SIG-M5 treated with dmso at 0.1 percent for 504 hours (cell line): Measurements from ENCODE around the gene ZNF281.
A peak's percentile ranks its signal among the peaks of the same experiment; 100 is the strongest.

Experiments used
- DNase-seq: peaks from one replicate; lab custom pipeline; 2025; ENCODE audit not compliant: unreplicated experiment; lab: John Stamatoyannopoulos, UW

Gene ZNF281

DNA sequence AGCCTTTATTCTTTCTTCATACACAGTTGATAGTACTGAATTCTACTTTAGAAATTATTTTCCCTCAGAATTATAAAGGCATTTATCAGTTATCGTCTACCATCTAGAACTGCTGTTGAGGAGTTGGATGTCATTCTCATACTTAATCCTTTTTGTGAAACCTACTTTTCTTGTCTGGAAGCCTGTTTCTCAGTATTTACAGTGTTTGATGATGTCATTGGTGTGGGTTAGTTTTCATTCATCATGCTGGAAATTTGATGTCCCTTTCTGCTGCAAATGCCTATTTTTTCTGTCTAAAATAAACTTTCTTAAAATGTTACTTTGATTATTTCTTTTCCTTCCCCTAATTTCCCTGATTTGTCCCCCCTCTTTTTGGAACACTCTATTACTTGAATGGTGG is 22.8 kb upstream of the ZNF281 start:
- peak; percentile 27 for DNase-seq

DNA sequence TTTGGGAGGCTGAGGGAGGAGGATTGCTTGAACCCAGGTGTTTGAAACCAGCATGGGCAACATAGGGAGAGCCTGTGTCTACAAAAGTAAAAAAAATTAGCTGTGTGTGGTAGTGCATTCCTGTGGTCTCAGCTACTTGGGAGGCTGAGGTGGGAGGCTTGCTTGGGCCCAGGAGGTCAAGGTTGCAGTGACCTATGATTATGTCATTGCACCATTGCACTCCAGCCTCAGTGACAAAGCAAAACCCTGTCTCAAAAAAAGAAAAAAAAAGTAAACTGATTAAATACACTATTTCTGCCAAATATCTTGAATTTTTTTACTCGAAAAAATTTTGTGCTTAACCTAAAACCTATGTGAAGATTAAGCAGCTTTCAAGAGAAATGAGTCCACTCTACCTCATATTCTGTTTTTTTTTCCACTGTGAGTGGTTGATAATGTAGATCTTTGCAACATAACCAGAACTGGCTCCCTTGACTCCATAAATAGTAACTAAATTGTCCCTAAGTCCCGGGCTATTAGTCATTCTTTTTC is 19.4 kb upstream of the ZNF281 start:
- DNase-seq, result no peak

DNA sequence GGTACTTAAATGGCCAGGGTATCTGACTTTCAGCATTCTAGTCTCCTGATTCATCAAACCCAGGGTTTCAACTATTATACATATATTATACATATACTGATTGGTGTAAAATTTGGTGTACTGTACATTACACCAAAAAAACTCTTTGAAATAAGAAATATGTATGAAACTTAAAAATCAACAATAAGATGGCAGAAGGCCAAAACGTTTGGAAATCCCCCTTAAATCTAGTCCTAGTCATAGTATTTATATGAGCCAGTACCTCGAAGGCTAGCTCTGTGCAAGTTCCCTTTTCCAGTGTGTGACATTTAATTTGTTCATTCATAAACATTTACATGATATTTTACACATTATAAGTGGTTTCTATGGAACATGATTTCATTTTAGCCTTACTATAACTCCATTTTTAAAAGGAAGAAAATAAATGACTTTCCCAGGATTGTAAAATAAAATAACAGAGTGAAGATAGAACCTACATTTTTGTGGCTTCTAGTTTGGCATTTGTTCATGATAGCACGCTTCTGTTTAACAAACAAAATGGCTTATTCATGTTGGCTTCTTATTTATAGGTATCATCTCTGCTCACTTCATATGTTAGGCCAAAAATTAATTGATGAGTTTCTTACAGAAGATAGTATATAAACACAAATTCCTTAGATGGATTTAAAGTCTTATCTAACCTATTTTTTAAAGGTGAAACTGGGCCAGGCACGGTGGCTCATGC is 18.8 kb upstream of the ZNF281 start:
- peak; percentile 35 for DNase-seq

DNA sequence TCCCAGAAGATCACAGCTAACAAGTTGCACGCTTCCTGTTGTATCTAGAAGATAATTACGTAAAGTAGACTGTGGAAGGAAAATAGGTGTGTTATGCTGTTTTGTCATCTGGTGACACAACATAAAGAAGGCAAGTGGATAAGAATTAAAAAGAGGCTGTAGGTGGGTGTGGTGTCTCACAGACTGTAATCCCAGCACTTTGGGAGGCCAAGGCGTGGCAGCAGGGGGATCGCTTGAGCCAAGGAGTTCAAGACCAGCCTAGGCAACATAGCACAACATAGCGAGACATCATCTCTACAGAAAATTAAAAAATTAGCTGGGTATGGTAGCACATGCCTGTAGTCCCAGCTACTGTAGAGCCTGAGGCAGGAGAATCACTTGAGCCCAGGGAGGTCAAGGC is 17.9 kb upstream of the ZNF281 start:
- no peak for DNase-seq

DNA sequence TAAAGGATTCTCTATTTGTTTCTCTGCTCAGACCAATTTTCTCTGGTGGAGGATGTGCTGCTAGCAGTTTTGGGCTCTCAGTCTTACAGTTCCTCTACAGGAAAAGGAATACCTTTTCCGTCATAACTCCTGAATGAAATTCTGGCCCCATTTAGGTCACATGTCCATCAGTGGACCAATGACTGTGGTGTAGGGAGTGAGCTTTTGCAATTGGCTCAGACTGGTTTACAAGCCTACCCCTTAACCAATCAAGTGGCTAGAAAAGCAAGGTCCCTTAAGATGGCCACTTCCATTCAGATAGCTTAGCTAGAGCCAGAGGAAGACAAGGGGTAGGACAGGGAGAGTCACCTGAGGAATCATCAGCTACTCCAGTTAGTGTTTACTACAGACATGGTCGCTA is 16.4 kb upstream of the ZNF281 start:
- no peak for DNase-seq

DNA sequence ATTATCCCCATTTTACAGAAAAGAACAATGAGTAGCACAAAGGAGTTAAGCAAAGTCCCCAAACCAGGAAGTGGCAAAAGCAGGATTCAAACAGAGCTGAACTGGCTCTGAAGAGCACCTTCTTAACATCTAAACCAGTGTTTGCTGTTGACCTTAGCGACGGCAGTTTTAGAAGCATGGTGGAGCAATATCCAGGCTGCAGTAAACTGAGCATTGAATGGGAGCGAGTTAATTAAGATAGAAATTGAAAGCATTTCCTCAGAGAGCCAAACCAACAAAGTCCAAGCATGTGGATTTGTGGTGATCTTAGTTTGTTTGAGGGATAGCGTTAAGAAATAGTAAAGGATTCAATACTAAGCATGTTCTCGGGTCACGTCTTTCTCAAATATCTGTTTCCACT is 13.4 kb upstream of the ZNF281 start:
- DNase-seq, result no peak

DNA sequence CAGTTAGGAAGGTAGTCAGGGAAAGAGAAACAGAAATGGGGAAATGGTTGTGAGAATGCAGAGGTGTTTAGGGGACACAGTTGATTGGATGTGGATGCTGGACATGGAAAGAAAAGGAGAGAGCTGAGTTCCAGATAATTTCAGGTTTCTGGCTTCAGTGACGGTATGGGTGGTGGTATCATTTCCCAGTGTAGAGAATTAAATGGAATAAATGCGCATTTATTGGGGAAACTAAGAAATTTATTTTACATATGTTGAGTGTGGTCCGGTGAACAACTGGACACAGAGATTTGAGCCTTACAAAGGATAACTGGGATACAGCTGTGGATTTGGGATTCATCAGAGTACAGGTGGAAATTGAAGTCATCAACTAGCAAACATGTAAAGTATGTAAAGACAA is 12.4 kb upstream of the ZNF281 start:
- no peak for DNase-seq

DNA sequence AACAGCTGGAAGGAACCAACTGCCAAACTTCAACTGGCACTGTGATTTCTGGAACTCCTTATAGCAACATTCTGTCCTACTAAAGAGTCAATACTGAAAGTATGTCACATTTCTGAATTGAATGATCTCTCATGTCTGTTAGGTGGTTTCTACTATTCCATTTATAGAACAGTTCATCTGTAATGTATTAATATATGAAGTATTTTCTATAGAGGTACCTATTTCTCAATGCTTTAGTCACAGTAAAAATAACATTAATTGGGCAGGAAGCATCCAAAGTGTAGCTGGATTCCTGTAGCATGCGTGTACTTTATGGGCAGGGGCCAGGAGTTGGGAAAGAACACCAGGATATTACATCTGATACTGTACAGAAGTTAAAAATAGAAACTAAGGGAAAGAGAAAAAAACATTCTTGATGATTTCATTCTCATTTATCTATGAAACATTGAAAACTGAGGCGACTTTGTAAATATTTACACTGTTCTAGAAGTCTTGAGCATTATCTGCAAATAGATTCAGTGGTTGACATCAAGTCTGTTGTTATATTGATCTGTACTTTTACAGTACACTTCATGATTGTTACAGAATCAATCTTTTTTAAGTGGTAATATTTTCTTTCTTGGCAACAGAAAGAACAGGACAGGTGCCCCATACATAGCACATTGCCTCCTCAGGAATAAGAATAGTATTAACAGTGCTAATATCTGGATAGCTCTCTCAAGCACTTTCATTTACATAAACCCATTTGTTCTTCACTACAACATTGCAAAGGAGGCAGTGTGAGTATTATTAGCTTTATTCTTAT is 6.2 kb upstream of the ZNF281 start:
- no peak for DNase-seq

DNA sequence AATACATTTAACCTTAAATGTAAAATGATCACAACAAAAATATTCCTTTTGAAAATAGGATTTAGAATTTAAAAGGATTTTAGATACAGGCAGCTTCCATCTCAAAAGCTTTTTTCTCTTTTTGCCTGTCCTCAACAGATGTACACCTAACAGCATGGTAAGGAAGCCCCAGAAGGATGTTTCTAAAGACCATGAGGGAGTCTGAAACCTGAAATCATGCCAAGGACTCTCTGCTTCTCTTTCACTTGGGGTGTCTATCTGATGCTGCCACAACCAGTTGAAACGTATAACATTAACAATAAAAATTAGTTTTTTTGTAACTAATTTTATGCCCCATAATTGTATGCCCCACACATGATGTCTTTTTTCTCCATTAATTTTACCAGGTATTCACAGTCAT is 5.4 kb upstream of the ZNF281 start:
- DNase-seq, result no peak

DNA sequence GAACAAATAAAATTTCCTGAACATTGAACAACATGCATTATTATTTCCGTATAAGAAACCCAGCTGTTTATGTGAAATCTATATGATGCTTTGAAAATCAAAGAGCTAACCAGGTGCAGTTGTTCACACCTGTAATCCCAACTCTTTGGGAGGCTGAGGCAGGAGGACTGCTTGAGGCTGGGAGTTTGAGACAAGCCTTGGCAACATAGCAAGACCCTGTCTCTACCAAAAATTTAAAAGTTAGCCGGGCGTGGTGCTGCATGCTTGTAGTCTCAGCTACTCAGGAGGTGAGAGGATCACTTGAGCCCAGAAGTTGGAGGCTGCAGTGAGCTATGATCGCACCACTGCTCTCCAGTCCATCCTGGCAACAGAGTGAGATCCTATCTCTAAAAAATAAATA is 4.8 kb upstream of the ZNF281 start:
- no peak for DNase-seq

DNA sequence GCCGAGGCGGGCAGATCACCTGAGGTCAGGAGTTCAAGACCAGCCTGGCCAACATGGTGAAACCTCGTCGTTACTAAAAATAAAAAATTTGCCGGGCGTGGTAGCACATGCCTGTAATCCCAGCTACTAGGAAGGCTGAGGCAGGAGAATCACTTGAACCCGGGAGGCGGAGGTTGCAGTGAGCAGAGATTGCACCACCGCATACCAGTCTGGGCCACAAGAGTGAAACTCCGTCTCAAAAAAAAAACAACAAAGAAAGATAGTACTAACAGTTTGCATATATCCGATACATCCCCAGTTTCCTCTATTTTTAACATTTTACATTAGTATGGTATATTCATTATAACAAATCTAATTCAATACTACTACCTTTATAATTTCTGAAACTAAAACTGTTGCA is 3.9 kb upstream of the ZNF281 start:
- DNase-seq, result peak; percentile 25

DNA sequence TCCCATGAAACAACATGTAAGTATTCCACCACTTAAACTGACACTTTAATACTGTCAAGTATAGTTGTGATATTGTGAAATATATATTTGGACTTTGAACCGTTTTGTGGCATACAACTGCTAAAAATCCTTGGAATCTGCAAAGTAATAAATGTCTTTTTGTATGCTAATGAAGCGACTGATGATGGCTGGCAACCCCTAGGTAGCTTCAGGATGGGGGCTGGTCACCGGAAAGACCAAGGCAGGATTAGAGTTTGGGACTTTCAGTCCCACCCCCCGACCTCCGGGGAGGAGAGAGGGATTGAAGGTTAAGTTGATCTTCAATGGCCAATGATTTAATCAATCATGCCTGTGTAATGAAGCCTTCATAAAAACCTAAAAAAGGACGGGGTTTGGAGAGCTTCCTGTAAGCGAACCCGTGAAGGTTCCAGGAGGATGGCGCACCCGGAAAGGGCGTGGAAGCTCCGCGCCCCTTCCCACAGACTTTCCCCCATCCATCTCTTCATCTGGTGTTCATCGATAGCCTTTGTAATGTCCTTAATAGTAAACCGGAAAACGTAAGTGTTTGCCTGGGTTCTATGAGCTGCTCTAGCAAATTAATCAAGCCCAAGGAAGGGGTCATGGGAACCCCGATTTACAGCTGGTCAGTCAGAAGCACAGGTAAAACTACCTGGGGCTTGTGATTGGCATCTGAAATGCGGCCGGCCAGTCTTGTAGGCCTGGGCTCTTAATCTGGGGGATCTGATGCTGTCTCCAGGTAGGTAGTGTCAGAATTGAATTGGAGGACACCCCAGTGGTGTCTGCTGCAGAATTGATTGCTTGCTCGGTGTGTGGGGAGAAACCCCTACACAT is 1.8 kb upstream of the ZNF281 start:
- DNase-seq, result no peak

DNA sequence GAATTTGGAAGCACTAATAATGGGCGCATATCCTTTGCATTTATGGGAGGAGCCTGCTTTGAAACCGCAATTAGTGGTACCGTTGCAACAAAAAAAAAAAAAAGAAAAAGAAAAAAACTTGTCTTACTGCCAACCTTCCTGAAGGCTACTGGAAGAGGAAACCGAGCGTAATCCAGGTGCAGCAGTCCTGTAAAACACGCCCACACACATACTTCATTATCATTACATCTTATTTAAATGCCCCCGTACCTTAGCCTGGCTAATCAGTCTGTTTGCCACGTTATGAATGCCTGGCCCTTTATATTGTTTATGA is 686 bp upstream of the ZNF281 start:
- peak; percentile 63 for DNase-seq

DNA sequence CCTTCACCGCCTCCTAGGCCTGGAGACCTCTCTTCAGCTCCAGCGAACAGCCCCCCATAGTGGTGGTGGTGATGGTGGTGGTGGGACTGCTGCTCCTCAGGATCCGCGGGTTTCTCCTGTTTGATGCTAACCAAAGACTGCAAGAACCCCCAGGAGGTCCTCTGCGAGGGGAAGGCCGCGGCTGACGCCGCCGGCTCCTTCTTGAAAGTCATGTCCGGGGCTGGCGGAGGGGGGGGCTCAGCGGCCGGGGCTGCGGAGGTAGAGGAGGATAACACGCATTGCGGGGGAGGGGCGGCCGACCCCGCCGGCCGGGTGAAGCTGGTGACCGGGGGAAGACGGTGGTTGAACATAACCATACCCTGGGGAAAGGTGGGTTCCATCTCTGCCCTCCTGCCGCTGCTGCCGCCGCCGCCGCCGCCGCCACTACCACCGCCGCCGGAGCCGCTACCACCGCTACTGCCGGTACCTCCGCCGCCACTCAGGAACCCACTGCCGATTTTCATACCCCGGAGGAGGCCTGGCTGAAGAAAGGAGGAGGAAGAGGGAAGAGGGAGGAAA is 554 bp downstream of the ZNF281 start:
- DNase-seq, result no peak

DNA sequence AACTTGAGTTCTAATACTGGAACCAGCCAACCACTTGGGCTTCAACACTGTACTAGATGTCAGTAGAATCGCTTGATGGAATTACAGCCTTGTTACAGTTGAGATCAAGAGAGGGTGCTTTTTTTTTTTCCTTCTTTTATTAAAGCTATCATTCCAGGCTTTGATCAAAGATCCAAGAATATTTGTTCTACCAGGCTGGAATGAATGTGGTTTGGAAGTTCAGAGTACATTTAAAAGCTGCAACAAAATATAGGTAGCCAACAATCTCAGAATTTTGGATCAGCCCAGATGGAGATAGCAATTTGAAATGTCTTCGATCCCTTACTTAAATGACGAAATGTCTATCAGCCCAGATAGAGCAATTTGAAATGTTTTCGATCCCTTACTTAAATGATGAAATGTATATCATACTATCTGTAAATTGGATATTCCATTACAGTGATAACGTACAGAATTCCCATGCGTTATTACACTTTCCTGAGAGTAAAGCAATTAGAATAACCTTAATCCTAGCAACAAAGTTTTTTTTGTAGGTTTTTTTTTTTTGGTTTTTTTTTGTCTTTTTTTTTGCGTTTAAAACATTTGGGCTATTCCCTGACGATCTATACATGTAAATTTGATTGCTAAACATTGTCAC is 3.6 kb downstream of the ZNF281 start:
- DNase-seq, result no peak

DNA sequence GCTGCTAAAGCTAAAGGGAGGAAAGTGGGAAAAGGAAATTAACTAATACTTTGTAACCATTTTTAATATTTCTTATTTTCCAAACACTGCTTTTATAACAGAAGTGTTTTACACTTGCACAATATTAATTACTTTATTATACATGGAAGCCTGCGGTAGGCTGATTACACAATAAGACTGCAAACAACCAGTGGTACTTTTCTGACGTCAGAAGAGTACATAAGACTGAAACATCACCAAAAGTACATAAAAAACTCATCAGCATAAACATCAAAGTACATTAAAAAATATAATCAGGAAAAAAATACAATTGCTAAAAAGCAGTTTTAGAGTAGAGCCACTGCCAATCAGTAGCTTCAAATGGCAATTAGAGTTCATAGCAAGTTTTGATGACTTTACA is 4.6 kb downstream of the ZNF281 start:
- peak; percentile 45 for DNase-seq

DNA sequence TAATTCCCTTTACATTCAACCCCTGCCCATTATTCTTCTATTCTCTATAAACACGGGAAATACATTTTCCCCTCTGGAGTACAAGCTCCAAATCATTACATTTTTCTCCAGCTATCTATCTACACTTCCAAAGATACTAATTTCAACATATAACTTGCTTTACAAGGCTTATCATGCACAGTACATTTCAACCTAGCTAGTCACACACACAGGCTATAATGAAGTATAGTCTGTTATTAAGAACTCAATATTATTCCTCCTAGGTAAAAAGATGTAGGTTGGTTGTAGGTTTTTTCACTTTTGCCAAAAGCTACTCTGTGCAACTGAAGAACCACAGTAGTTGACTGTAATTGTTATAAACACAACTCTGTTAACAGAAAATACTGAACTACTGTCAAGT is 8.1 kb downstream of the ZNF281 start:
- no peak for DNase-seq

DNA sequence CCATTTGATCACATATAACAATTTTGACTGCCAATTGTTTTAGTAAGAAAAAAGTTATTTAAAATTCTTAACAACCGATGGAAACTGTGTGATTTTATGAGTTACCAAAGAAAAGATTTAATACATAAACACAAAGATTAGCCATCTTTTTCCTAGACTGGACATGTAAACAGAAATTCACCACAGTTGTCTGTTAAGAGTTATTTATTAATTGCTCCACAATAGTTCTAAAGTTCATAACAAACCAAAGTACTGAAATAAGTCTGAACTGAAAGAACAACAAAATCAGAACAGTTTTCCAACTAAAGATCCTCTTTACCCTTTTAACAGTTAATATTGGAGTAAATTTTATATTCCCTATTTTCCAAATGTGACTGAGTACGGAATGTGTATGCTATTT is 8.6 kb downstream of the ZNF281 start:
- DNase-seq, result no peak

DNA sequence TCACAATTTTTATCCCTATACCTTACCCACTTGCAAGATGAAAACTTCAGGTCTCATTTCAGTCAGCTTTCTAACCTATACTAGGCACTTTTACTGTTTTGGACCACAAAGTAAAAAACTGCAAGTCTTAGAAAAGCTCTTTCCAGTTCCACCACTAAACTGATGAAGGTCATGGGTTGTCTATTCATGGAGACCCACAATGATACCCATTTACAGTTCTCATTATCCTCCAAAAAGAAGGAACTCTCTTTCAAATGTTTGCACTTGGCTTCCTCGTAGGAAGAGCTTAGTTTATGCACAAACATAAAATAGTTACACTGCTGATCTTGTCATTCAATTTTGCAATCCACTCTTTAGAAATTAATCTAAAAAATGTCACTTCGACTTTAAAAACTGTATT is 9.3 kb downstream of the ZNF281 start:
- DNase-seq, result no peak

DNA sequence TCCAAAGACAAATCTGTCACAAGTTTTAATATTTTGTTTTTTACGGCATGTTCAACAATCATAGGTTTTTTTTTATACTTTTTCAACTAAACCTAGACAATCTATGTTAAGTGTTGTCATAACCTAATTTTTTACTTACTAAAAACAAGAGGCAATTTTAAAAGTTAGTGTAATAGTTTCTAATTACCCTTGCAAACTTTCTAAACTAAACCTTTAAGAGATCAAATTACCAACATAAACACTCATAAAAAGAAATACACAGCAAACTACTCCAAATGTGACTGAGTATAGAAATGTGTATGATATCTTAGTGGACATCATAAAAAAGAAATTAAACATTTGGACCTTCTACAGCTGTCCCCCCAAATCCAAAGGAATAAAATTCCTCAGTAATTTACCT is 10.0 kb downstream of the ZNF281 start:
- no peak for DNase-seq

DNA sequence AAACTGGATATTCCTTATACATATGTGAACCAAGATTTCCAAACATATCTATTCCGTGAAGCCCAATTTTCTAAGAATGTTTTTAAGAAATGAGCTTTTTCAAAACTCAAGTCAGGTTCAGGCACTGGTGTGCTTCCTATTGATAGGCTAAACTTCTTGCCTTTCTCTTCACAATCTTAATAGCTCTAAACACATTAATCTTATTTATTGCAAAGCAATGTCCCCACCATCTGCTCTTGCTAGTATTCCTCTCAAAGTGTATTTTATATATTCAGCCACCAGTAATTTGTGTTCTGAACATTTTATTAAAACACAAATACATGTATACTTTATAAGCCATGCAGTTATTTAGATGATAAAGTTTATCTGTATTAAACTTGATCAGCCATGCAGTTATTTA is 11.5 kb downstream of the ZNF281 start:
- DNase-seq, result no peak
